ENCODE results near the gene DQX1.

Gene DQX1

GRCh38 chr2:74507926-74508520 lies 18.0 kb downstream of the DQX1 start:
- no peak for DNase-seq

GRCh38 chr2:74507145-74507925 lies 18.7 kb downstream of the DQX1 start, which contains the start of gene PCGF1:
Gene PCGF1 (minus strand): TSS chr2:74507695. CDS start chr2:74507668, 27 bp downstream.
- peak; percentile 94 for DNase-seq

- no peak for DNase-seq
Measured at GRCh38 chr2:74505448-74506246, 20.4 kb downstream of the DQX1 start.

- no peak for DNase-seq
Measured at GRCh38 chr2:74504591-74504990, 21.4 kb downstream of the DQX1 start.

GRCh38 chr2:74503506-74504475 lies 22.2 kb downstream of the DQX1 start:
- no peak for DNase-seq

GRCh38 chr2:74502720-74503505 lies 23.1 kb downstream of the DQX1 start:
- no peak for DNase-seq

GRCh38 chr2:74502147-74502719 lies 23.8 kb downstream of the DQX1 start:
- DNase-seq = no peak

- DNase-seq = no peak
Measured at GRCh38 chr2:74501335-74502071, 24.5 kb downstream of the DQX1 start.

GRCh38 chr2:74500578-74500946 lies 25.5 kb downstream of the DQX1 start:
- DNase-seq = no peak

GRCh38 chr2:74499940-74500577 lies 26.0 kb downstream of the DQX1 start:
- no peak for DNase-seq

- DNase-seq = no peak
Measured at GRCh38 chr2:74499267-74499939, 26.6 kb downstream of the DQX1 start, which contains the start of gene LBX2. Gene LBX2 (minus strand): TSS chr2:74499603. CDS start chr2:74499537, 66 bp downstream.

- no peak for DNase-seq
Measured at GRCh38 chr2:74498500-74499266, 27.3 kb downstream of the DQX1 start.

GRCh38 chr2:74497777-74498499 lies 28.1 kb downstream of the DQX1 start:
- no peak for DNase-seq

- DNase-seq = no peak
Measured at GRCh38 chr2:74496997-74497776, 28.8 kb downstream of the DQX1 start.

GRCh38 chr2:74495440-74495839 lies 30.6 kb downstream of the DQX1 start:
- DNase-seq = no peak

GRCh38 chr2:74493546-74493945 lies 32.5 kb downstream of the DQX1 start:
- DNase-seq = no peak

All from NCI-H526 treated with DMSO at 0.1 percent for 48 hours (cell line).